Right forelimb (tissue), 1 donor: ENCODE results near the gene AGFG2.
A peak's percentile ranks its signal among the peaks of the same experiment; 100 is the strongest.

Experiments used
- DNase-seq: peaks from one replicate; pipeline ENCODE4 v3.0.0-alpha.2; 2018

AGFG2 gene

GRCh38 chr7:100588438-100588837 is 49.4 kb downstream of the AGFG2 start:
- DNase-seq = no peak

- DNase-seq = no peak
Observed at GRCh38 chr7:100589341-100589947, 50.4 kb downstream of the AGFG2 start.

- DNase-seq = no peak
Observed at GRCh38 chr7:100590077-100590737, 51.2 kb downstream of the AGFG2 start.

DNA sequence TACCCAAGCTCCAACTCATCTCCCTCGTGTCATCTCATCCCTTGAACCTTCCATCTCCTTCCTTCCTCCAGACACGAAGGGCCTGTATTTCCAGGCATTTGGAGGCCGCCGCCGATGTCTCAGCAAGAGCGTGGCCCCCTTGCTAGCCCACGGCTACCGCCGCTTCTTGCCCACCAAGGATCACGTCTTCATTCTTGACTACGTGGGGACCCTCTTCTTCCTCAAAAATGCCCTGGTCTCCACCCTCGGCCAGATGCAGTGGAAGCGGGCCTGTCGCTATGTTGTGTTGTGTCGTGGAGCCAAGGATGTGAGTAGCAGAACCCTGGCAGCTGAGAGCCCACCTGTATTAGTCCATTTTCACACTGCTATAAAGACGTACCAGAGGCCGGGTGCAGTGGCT is 52.6 kb downstream of the AGFG2 start:
- no peak for DNase-seq

GRCh38 chr7:100595188-100595587 is 56.2 kb downstream of the AGFG2 start:
- DNase-seq = no peak

DNA sequence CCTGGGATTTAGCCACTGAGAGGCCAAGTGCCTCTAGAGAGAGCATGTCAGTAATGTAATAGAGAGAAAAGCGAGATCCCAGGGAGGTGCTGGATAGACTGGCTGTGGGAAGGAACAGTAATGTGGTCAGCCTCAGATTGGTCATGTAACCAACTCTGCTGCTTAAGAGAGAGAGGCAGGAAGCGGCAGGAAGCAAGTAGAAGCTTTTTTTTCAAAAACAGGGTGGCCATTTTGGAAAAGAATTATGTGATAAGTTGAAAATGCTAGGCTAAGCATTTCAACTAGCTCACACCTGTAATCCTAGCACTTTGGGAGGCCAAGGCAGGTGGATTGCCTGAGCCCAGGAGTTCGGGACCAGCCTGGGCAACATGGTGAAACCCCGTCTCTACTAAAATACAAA is 59.4 kb downstream of the AGFG2 start:
- DNase-seq = no peak

DNA sequence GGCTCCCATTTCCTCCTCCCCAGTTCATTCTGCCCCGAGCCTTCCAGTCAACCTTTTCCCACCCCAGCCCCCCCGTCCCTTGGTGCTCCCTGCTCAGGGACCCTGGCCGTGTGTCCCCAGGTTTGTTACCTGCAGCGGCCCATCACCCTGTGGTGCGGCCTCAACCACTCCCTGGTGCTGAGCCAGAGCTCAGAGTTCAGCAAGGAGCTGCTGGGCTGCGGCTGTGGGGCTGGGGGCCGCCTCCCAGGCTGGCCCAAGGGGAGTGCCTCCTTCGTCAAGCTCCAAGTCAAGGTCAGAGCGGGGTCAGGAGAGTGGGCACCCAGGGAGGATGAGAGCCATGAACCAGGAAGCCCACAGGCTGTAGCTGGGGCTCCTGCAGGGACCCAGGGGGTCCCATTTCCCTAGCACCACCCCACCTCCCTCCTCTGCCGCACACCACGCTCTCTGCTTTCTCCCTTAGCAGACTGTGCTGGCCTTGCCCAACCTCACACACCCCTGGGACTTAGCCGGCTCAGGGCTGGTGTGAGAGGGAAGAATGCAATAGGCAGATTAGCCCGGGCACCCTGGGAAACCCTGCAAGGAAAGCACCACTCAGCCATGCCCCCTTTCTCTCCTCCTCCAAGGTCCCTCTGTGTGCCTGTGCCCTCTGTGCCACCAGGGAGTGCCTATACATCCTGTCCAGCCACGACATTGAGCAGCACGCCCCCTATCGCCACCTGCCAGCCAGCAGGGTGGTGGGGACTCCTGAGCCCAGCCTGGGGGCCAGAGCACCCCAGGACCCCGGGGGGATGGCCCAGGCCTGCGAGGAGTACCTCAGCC is 61.1 kb downstream of the AGFG2 start:
- DNase-seq = no peak

DNA sequence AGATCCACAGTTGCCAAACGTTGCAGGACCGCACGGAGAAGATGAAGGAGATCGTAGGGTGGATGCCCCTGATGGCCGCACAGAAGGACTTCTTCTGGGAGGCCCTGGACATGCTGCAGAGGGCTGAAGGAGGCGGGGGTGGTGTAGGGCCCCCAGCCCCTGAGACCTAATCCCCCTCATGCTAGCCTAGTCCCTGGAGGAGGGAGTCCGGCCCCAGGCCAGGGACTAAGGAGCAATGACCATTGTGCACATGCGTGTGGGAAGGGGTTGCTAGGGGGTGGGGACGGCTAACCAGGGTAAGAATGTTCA is 61.7 kb downstream of the AGFG2 start:
- DNase-seq = no peak

- peak; percentile 93 for DNase-seq
Observed at GRCh38 chr7:100602889-100603725, 64.1 kb downstream of the AGFG2 start.

DNA sequence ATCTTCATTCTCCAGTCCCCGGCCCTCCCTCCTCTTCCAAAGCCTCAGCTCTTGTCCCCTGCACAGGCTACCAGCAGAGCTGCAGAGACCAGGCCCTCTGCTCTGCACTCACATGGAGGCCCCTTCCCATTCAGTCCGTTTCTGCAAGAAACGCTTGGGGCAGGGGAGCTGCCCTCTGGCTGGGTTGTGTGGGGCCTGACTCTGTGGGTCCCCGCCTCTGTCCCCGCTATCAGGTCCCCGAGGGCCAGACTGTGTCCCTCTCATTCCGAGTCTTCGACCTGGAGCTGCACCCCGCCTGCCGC is 64.7 kb downstream of the AGFG2 start:
- peak; percentile 57 for DNase-seq

DNA sequence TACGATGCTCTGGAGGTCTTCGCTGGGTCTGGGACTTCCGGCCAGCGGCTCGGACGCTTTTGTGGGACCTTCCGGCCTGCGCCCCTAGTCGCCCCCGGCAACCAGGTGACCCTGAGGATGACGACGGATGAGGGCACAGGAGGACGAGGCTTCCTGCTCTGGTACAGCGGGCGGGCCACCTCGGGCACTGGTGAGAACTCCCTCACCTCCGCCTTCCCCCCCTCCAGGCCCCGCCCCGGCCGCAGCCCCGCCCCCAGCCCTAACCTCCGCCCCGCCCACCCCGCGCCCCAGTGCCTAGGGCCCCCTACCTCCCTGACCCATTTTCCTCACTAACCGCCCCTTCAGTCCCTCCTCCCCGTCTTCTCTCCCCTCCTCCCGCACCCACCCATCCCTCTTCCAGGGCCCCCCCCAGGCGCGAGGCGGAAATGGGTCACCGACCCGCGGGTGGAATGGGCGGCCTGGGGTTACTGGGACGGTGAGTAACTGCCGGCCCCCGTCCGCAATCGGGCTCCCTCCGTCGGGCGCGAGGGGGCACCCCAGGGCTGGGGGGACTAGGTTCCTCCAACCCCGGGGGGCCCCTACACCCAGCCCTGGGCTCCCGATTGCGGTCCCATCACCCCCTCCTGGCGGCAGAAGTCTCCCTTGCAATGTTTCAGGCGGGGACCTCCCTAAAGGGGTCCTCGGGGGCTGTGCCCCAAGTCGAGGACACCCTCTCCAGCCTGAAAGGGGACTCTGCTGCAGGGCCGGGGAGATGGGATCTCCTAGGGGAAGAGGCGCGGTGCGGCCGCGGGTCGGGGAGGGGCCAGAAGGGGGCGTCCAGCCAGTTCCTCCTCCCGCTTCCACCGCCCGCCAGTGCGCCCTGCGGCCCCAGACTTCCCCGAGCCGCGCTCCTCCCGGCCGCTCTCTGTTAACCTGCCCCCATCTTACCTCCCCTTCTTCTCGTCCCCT is 65.3 kb downstream of the AGFG2 start:
- DNase-seq = peak; percentile 86

DNA sequence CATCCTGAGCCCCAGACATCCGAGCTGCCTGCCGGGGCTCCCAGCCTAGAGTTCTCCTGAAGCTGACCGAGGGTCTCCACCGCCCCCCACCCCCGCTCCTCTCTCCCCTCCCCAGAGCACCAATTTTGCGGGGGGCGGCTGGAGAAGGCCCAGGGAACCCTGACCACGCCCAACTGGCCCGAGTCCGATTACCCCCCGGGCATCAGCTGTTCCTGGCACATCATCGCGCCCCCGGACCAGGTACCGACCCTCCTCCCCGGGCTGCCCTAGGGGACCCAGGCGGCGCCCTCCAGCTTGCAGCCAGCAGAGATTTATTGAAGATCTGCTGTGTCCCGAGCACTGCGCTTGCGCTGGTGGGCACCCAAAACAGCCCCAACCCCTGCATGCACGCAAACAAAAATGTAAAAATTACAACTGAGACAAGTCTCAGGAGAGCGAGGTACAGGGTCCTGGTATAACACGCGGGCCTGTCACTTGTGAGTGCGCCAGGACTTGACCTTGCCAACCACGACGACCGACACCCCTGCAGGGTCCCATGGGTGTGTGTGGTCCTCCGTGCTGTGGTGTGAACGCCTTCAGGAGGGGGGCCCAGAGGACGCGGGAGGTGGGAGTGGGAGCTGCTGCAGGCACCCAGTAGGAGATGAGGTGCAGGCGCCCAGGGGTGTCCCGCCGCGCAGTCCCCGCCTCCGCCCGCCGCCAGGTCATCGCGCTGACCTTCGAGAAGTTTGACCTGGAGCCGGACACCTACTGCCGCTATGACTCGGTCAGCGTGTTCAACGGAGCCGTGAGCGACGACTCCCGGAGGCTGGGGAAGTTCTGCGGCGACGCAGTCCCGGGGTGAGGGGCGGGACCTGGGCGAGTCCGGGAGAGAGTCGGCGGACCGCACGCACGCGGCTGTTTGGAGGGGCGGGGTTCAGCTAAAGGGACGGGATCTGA is 66.2 kb downstream of the AGFG2 start:
- DNase-seq = no peak

- no peak for DNase-seq
Observed at GRCh38 chr7:100606313-100606712, 67.3 kb downstream of the AGFG2 start.

DNA sequence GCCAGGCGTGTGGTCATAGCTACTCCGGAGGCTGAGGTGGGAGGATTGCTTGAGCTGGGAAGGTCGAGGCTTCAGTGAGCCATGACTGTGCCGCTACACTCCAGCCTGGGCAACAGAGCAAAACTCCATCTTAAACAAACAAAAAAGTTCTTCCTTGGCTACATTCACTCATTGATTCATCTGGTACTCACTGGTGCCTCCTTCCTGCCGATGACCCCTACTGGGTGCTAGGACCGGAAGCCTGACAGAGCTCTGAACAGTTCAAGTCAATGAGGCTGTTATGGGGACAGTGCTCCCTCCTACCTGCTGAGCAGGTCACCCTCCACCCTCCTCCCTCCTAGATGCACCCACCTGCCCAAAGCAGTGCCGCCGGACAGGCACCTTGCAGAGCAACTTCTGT is 68.1 kb downstream of the AGFG2 start:
- DNase-seq = no peak

DNA sequence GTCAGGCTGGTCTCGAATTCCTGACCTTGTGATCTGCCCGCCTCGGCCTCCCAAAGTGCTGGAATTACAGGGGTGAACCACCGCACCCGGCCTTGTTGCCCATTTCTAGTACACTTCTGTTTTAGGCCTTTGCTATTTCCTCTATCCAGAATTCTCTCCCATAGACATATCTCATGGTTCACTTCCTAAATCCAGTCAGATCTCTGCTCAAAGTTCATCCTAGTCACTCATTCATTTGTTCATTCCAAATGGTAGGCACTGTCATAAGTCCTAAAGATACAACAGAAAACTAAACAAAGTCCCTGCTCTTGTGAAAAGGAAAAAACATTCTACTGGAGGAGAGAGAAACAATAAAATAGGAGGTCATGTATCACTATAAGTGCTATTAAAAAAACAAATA is 71.0 kb downstream of the AGFG2 start:
- no peak for DNase-seq

- DNase-seq = peak; percentile 100
Observed at GRCh38 chr7:100611983-100612729, 73.2 kb downstream of the AGFG2 start, which contains the start of gene MOSPD3. MOSPD3 (plus strand) TSS chr7:100612540; CDS start chr7:100612792, 252 bp downstream.

DNA sequence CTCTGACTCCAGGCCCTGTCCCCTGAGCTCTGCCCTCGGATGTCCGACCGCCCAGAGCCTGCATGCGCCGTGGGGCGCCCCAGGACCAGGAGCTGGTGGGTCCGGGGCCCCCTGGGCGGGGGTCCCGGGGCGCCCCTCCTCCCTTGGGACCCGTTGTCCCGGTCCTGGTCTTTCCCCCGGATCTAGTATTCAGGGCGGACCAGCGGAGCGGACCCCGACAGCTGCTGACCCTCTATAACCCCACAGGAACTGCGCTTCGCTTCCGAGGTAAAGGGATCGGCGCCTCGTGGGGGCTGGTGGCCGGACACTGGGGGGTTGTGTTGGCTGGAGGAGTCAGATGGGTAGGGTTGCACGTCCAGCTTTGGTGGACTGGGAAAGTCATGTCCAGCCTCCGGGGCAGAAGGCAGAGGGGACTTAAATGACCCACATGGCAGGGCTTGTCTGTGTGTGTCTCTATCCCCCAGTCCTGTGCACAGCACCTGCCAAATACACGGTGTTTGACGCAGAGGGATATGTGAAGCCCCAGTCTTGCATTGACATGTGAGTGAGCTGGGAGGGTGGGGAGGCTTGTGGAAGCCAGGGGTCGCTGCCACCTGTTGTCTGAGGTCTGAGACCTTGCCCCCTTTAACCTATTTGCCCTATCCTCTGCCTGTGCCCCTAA is 73.9 kb downstream of the AGFG2 start:
- DNase-seq = no peak

- DNase-seq = no peak
Observed at GRCh38 chr7:100613412-100614175, 74.6 kb downstream of the AGFG2 start.

DNA sequence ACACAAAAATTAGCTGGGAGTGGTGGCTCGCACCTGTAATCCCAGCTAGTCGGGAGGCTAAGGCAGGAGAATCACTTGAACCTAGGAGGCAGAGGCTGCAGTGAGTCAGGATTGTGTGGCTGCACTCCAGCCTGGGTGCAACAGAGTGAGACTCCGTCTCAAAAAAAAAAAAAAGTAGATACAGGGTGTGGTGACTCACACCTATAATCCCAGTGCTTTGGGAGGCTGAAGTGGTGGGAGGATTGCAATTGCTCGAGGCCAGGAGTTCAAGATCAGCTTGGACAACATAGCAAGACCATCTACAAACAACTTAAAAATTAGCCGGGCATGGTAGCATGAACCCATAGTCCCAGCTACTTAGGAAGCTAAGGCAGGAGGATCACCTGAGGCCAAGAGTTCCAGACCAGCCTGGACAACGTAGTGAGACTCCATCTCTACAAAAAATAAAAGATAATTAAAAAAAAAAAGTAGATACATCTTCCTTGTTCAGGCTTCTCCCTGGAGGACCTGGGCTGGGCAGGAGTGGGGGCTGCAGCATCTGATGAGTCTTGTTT is 75.4 kb downstream of the AGFG2 start:
- no peak for DNase-seq
